Astrocyte (in vitro differentiated cells and primary cell): ENCODE results near the gene KCNG3.

ENCODE experiments used
- EZH2 ChIP-seq: IDR thresholded peaks from 2 replicates; pipeline ENCODE4 v1.6.1; 2012; ENCODE audit warnings: mild to moderate bottlenecking, low read length, inconsistent platforms; ENCODE audit not compliant: insufficient read depth
- TF ChIP-seq, protein P1 (sequence below): IDR thresholded peaks from 2 replicates; pipeline ENCODE4 v1.5.1; 2011; ENCODE audit warnings: low read depth, mild to moderate bottlenecking, inconsistent platforms, low read length, moderate library complexity; ENCODE audit not compliant: insufficient read depth

DNA sequence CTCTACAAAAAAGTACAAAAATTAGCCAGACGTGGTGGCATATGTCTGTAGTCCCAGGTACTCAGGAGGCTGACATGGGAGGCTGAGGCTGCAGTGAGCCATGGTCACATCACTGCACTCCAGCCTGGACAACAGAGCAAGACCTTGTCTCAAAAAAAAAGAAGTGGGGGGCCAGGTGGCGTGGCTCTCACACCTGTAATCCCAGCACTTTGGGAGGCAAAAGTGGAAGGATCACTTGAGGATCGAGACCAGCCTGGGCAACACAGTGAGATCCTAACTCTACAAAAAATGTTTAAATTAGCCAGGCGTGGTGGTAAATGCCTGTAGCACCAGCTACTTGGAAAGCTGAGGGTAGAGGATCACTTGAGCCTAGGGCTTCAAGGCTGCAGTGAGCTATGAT lies 23.1 kb downstream of the KCNG3 start:
- TF ChIP-seq, protein P1, sequence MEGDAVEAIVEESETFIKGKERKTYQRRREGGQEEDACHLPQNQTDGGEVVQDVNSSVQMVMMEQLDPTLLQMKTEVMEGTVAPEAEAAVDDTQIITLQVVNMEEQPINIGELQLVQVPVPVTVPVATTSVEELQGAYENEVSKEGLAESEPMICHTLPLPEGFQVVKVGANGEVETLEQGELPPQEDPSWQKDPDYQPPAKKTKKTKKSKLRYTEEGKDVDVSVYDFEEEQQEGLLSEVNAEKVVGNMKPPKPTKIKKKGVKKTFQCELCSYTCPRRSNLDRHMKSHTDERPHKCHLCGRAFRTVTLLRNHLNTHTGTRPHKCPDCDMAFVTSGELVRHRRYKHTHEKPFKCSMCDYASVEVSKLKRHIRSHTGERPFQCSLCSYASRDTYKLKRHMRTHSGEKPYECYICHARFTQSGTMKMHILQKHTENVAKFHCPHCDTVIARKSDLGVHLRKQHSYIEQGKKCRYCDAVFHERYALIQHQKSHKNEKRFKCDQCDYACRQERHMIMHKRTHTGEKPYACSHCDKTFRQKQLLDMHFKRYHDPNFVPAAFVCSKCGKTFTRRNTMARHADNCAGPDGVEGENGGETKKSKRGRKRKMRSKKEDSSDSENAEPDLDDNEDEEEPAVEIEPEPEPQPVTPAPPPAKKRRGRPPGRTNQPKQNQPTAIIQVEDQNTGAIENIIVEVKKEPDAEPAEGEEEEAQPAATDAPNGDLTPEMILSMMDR: no peak
- TF ChIP-seq EZH2: no peak
